ENCODE measurements around the gene TMBIM1.

The TMBIM1 gene

GRCh38 chr2:218276986-218277755 lies 15.1 kb downstream of the TMBIM1 start:
- no peak overlapping the region for H3K27ac ChIP-seq (replicated peaks)
- no peak overlapping the region for H3K4me3 ChIP-seq (replicated peaks; ENCODE audit: insufficient read depth, low read length)
- no peak for TF ChIP-seq GABPA (IDR thresholded peaks at IDR 0.05; ENCODE audit: low read depth)
- TF ChIP-seq REST (IDR thresholded peaks at IDR 0.05; ENCODE audit: insufficient replicate concordance, low read depth), result no peak
- TF ChIP-seq SPI1 (IDR thresholded peaks at IDR 0.05; ENCODE audit: borderline replicate concordance, low read depth), result no peak
- TF ChIP-seq CTCF (IDR thresholded peaks at IDR 0.05; ENCODE audit: insufficient read depth, low read length), result no peak
- TF ChIP-seq POLR2AphosphoS5 (IDR thresholded peaks at IDR 0.05; ENCODE audit: low read depth), result no peak
- DNase-seq (ENCODE audit: low read depth in 1 of 2, low spot score in 1 of 2), result no peak
- H3K27me3 ChIP-seq (ENCODE audit: insufficient read depth, poor library complexity, severe bottlenecking), result no peaks in the 10 kb centered on the region

- no peak for DNase-seq (ENCODE audit: low read depth in 1 of 2, low spot score in 1 of 2)
- no peak overlapping the region; the same call in 1 of the 2 replicates for H3K27ac ChIP-seq (replicated peaks)
- no peak overlapping the region for H3K4me3 ChIP-seq (replicated peaks; ENCODE audit: insufficient read depth, low read length)
- TF ChIP-seq CTCF (IDR thresholded peaks at IDR 0.05; ENCODE audit: insufficient read depth, low read length) (no peak), POLR2AphosphoS5 (IDR thresholded peaks at IDR 0.05; ENCODE audit: low read depth) (no peak), SPI1 (IDR thresholded peaks at IDR 0.05; ENCODE audit: borderline replicate concordance, low read depth) (no peak), REST (IDR thresholded peaks at IDR 0.05; ENCODE audit: insufficient replicate concordance, low read depth) (no peak), GABPA (IDR thresholded peaks at IDR 0.05; ENCODE audit: low read depth) (no peak)
- no peaks in the 10 kb centered on the region for H3K27me3 ChIP-seq (ENCODE audit: insufficient read depth, poor library complexity, severe bottlenecking)
These were observed 16.8 kb downstream of the TMBIM1 start for GRCh38 chr2:218275371-218276072.

- TF ChIP-seq SPI1 (IDR thresholded peaks at IDR 0.05; ENCODE audit: borderline replicate concordance, low read depth), result no peak
- no peak for TF ChIP-seq REST (IDR thresholded peaks at IDR 0.05; ENCODE audit: insufficient replicate concordance, low read depth)
- TF ChIP-seq POLR2AphosphoS5 (IDR thresholded peaks at IDR 0.05; ENCODE audit: low read depth), result no peak
- TF ChIP-seq GABPA (IDR thresholded peaks at IDR 0.05; ENCODE audit: low read depth), result no peak
- no peak for TF ChIP-seq CTCF (IDR thresholded peaks at IDR 0.05; ENCODE audit: insufficient read depth, low read length)
- Histone ChIP-seq H3K4me3 (replicated peaks; ENCODE audit: insufficient read depth, low read length) (no peak overlapping the region), H3K27me3 (ENCODE audit: insufficient read depth, poor library complexity, severe bottlenecking) (no peaks in the 10 kb centered on the region), H3K27ac (replicated peaks) (no peak overlapping the region; the same call in 1 of the 2 replicates)
- DNase-seq (ENCODE audit: low read depth in 1 of 2, low spot score in 1 of 2), result no peak
These were observed 17.7 kb downstream of the TMBIM1 start for GRCh38 chr2:218274586-218274985.

All from HL-60 (cell line).